K562 (cell line): Measurements from ENCODE around the gene SH3BGRL3. TPM values are rescaled to one million over a fixed set of nuclear protein-coding genes. Genes with fewer than 3 reads are reported as not detected.
A peak's percentile ranks its signal among the peaks of the same experiment; 100 is the strongest.

Experiments used
- C11orf30 ChIP-seq: fragments of 450-650 bp; IDR thresholded peaks from 2 replicates; pipeline ENCODE4 v1.6.1; 2016; ENCODE audit warnings: low read depth, mild to moderate bottlenecking
- CREBBP ChIP-seq: IDR thresholded peaks from one replicate; pipeline ENCODE4 v1.6.1; 2012; ENCODE audit warnings: low read depth, mild to moderate bottlenecking, control low read depth, inconsistent platforms, low read length
- EHMT2 ChIP-seq: fragments of 450-650 bp; IDR thresholded peaks from 2 replicates; pipeline ENCODE4 v1.6.1; 2018; ENCODE audit warnings: antibody characterized with exemption
- ERF ChIP-seq: fragments of 450-650 bp; formaldehyde crosslinking; IDR thresholded peaks from 2 replicates; pipeline ENCODE4 v1.4.0; 2020; ENCODE audit warnings: mild to moderate bottlenecking, mixed read lengths
- ESRRA ChIP-seq: fragments of 450-650 bp; IDR thresholded peaks from 2 replicates; pipeline ENCODE4 v1.6.1; 2014; ENCODE audit warnings: low read depth, mild to moderate bottlenecking, moderate library complexity, borderline replicate concordance
- ETV5 ChIP-seq: sonication (generic); formaldehyde crosslinking; IDR thresholded peaks from 2 replicates; pipeline ENCODE4 v1.4.0; 2020; ENCODE audit warnings: low read depth, mild to moderate bottlenecking, missing genetic modification reagents
- FOS ChIP-seq: IDR thresholded peaks from 3 replicates; pipeline ENCODE4 v1.6.1; 2011; ENCODE audit not compliant: insufficient read length; ENCODE audit errors: extremely low read depth
- FOXP4 ChIP-seq: sonication (generic); formaldehyde crosslinking; IDR thresholded peaks from 2 replicates; pipeline ENCODE4 v1.8.0; 2022; ENCODE audit warnings: mild to moderate bottlenecking, missing genetic modification reagents, borderline replicate concordance
- HES1 ChIP-seq: fragments of 450-650 bp; IDR thresholded peaks from 2 replicates; pipeline ENCODE4 v1.6.1; 2016; ENCODE audit warnings: low read depth, mild to moderate bottlenecking, moderate library complexity
- HNRNPUL1 ChIP-seq: fragments of 200-400 bp; formaldehyde crosslinking; IDR thresholded peaks from 2 replicates; pipeline ENCODE4 v1.6.1; 2017; ENCODE audit warnings: low read length
- KDM1A ChIP-seq, 2 experiments: fragments of 450-650 bp; IDR thresholded peaks; 2 replicates each; pipeline ENCODE4 v1.6.1; 2016; ENCODE audit warnings: mild to moderate bottlenecking in 2 of 2
- NONO ChIP-seq, 2 experiments: fragments of 200-400 bp in 1 of 2; fragments of 450-650 bp in 1 of 2; formaldehyde crosslinking in 1 of 2; IDR thresholded peaks; 2 replicates each; pipeline ENCODE4 v1.6.1; 2017; ENCODE audit warnings: low read depth in 2 of 2, mild to moderate bottlenecking in 2 of 2, moderate library complexity in 2 of 2, low read length in 1 of 2
- PHF21A ChIP-seq: fragments of 450-650 bp; IDR thresholded peaks from 2 replicates; pipeline ENCODE4 v1.6.1; 2017; ENCODE audit warnings: low read depth, borderline replicate concordance
- POLR2A ChIP-seq: fragments of 450-650 bp; conservative IDR thresholded peaks from 2 replicates; pipeline ENCODE4 v1.6.1; 2016
- PTRF ChIP-seq: fragments of 450-650 bp; IDR thresholded peaks from 2 replicates; pipeline ENCODE4 v1.6.1; 2016; ENCODE audit warnings: mild to moderate bottlenecking, missing genetic modification characterization, missing compliant biosample characterization
- PTTG1 ChIP-seq: fragments of 450-650 bp; IDR thresholded peaks from 2 replicates; pipeline ENCODE4 v1.6.1; 2016; ENCODE audit warnings: low read depth, mild to moderate bottlenecking, missing genetic modification characterization, missing compliant biosample characterization
- RAD21 ChIP-seq, 2 experiments: fragments of 250-450 bp in 1 of 2; fragments of 450-650 bp in 1 of 2; sonication (Bioruptor Pico) in 1 of 2; formaldehyde crosslinking in 1 of 2; IDR thresholded peaks in 1 of 2; conservative IDR thresholded peaks in 1 of 2; 2 replicates each; pipeline versions ENCODE4 v1.4.0 to v1.8.0; 2020 to 2022; ENCODE audit warnings: mild to moderate bottlenecking in 2 of 2, moderate library complexity in 1 of 2
- RBM25 ChIP-seq: fragments of 200-400 bp; formaldehyde crosslinking; IDR thresholded peaks from 2 replicates; pipeline ENCODE4 v1.6.1; 2018; ENCODE audit warnings: low read length, low read depth, moderate library complexity; ENCODE audit not compliant: severe bottlenecking
- SAP30 ChIP-seq: fragments of 200-600 bp; sonication (generic); IDR thresholded peaks from 2 replicates; pipeline ENCODE4 v1.6.1; 2012; ENCODE audit warnings: borderline replicate concordance, low read depth, mild to moderate bottlenecking, moderate library complexity, low read length, control low read depth, inconsistent platforms; ENCODE audit not compliant: insufficient read depth, poor library complexity, severe bottlenecking
- SIN3A ChIP-seq, 2 experiments: fragments of 150-350 bp in 1 of 2; IDR thresholded peaks; 2 replicates each; pipeline ENCODE4 v1.6.1; 2011 to 2016; ENCODE audit warnings: borderline replicate concordance in 2 of 2, low read depth in 2 of 2, low read length in 2 of 2, mild to moderate bottlenecking in 2 of 2, moderate library complexity in 2 of 2; ENCODE audit not compliant: control insufficient read depth in 1 of 2
- SMARCA4 ChIP-seq: fragments of 450-650 bp; IDR thresholded peaks from 2 replicates; pipeline ENCODE4 v1.6.1; 2016
- ZNF274 ChIP-seq: IDR thresholded peaks from 2 replicates; pipeline ENCODE4 v1.6.1; 2011; ENCODE audit warnings: low read depth, mild to moderate bottlenecking, low read length, moderate library complexity, borderline replicate concordance
- ZNF324 ChIP-seq: fragments of 250-450 bp; sonication (Bioruptor Pico); IDR thresholded peaks from 2 replicates; pipeline ENCODE4 v1.4.0; 2020; ENCODE audit warnings: mild to moderate bottlenecking
- ZNF668 ChIP-seq: fragments of 250-450 bp; sonication (Bioruptor Pico); IDR thresholded peaks from 2 replicates; pipeline ENCODE4 v1.8.0; 2022; ENCODE audit warnings: mild to moderate bottlenecking, inconsistent platforms
- ZNF695 ChIP-seq: fragments of 450-650 bp; formaldehyde crosslinking; IDR thresholded peaks from 2 replicates; pipeline ENCODE4 v1.4.0; 2020; ENCODE audit warnings: mild to moderate bottlenecking, moderate library complexity
- polyA plus RNA-seq, 8 experiments: library from polyadenylated mRNA; depleted of rRNA in 4 of 8; stranded (reverse) in 5 of 8; unstranded in 3 of 8; fragments of >200 nt; fragmentation: Nextera tagmentation in 2 of 8; fragmentation: Illumina TruSeq in 1 of 8; extraction: Ambion mirVana in 2 of 8; extraction: Trizol in 1 of 8; gene quantifications; 2 replicates each; pipeline versions ENCODE4 v1.2.1 to v1.2.3, GENCODE V29; 2011 to 2014; ENCODE audit warnings: inconsistent platforms in 1 of 8, missing spikeins in 1 of 8
- total RNA-seq, 7 experiments: library from RNA; depleted of rRNA in 6 of 7; stranded (reverse); fragments of >200 nt in 6 of 7; fragmentation: Illumina TruSeq in 2 of 7; extraction: Trizol in 2 of 7; gene quantifications; 2 replicates each; pipeline versions ENCODE4 v1.2.1 to v1.2.3, GENCODE V29; 2011 to 2021; ENCODE audit warnings: low replicate concordance in 1 of 7
- TF ChIP-seq, protein P1 (sequence below): fragments of 450-650 bp; formaldehyde crosslinking; IDR thresholded peaks from 2 replicates; pipeline ENCODE4 v1.4.0; 2020; ENCODE audit warnings: mild to moderate bottlenecking

Gene SH3BGRL3
- total and polyA plus RNA-seq, 9 of the 15 experiments (the other 6 are each of a cell fraction or from before 2014, with no cell fraction given), result 30.3 to 140 (median 54.2) TPM

GRCh38 chr1:26287033-26287711, 7.3 kb downstream of the SH3BGRL3 start (continued):
- TF ChIP-seq RBM25, result no peak
- TF ChIP-seq PTRF, result no peak
- peak; percentile 72; the same call in 1 of the 2 replicates for TF ChIP-seq ETV5 (CRISPR knock-in tag)
- TF ChIP-seq SMARCA4, result peak; percentile 95
- TF ChIP-seq ZNF695 (CRISPR knock-in tag), result no peak
- peak in 1 of 2 experiments; percentile 56; a peak in 1 of 4 replicates for TF ChIP-seq NONO (IDR thresholded peaks at IDR 0.05; ENCODE audit: low read depth in 2 of 2, low read length in 1 of 2)
- no peak for TF ChIP-seq FOS
- TF ChIP-seq C11orf30, result no peak
- TF ChIP-seq ZNF274, result peak; percentile 29; the same call in 1 of the 2 replicates
- no peak for TF ChIP-seq CREBBP
- TF ChIP-seq SIN3A (IDR thresholded peaks at IDR 0.05; ENCODE audit: borderline replicate concordance in 2 of 2, control insufficient read depth in 1 of 2, low read depth in 2 of 2, low read length in 2 of 2), result peak in 1 of 2 experiments; percentile 84; a peak in 1 of 4 replicates
- peak; percentile 83 to 91 for TF ChIP-seq KDM1A (IDR thresholded peaks at IDR 0.05)
- TF ChIP-seq ERF, result peak; percentile 33; the same call in 1 of the 2 replicates
- TF ChIP-seq, protein P1, sequence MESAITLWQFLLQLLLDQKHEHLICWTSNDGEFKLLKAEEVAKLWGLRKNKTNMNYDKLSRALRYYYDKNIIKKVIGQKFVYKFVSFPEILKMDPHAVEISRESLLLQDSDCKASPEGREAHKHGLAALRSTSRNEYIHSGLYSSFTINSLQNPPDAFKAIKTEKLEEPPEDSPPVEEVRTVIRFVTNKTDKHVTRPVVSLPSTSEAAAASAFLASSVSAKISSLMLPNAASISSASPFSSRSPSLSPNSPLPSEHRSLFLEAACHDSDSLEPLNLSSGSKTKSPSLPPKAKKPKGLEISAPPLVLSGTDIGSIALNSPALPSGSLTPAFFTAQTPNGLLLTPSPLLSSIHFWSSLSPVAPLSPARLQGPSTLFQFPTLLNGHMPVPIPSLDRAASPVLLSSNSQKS (CRISPR knock-in tag), result no peak
- TF ChIP-seq PTTG1 (tag), result no peak
- TF ChIP-seq ZNF668, result no peak
- no peak for TF ChIP-seq ESRRA
- TF ChIP-seq PHF21A, result no peak
- peak in 1 of 2 experiments; percentile 29; a peak in 2 of 4 replicates for TF ChIP-seq RAD21 (CRISPR knock-in tag; conservative IDR thresholded peaks at IDR 0.05 in 1 of 2, IDR thresholded peaks at IDR 0.05 in 1 of 2)
- TF ChIP-seq HNRNPUL1, result 0 out of 2 replicates have a peak, but pooled peaks have one; percentile 44
- no peak for TF ChIP-seq EHMT2
- no peak for TF ChIP-seq POLR2A
- 0 out of 2 replicates have a peak, but pooled peaks have one; percentile 46 for TF ChIP-seq HES1
- no peak for TF ChIP-seq SAP30
- 0 out of 2 replicates have a peak, but pooled peaks have one; percentile 42 for TF ChIP-seq ZNF324 (CRISPR knock-in tag)
- TF ChIP-seq FOXP4 (CRISPR knock-in tag), result peak; percentile 71; the same call in 1 of the 2 replicates
